GM21447 (cell line): ENCODE data around the gene AVEN.

Experiments used
- ATAC-seq: cut with Tn5 transposase; IDR thresholded peaks from one replicate; pipeline ENCODE4 v1.9.1; 2021; ENCODE audit not compliant: unreplicated experiment

AVEN gene

DNA sequence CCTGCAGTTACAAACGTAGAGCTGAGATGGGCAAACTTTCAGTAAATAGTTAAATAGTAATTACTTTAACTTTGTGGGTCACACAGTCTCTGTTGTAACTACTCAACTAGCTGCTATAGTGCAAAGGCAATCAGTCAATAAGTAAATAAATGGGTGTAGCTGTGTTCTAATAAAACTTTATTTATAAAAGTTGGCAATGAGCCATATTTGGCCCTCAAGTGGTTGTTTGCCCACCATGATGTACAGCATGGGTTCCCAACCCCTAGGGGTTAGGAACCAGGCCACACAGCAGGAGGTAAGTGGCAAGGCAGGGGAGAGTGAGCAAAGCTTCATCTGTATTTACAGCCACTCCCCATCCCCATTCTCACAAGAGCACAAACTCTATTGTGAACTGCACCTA is 115.6 kb downstream of the AVEN start:
- ATAC-seq = no peak

DNA sequence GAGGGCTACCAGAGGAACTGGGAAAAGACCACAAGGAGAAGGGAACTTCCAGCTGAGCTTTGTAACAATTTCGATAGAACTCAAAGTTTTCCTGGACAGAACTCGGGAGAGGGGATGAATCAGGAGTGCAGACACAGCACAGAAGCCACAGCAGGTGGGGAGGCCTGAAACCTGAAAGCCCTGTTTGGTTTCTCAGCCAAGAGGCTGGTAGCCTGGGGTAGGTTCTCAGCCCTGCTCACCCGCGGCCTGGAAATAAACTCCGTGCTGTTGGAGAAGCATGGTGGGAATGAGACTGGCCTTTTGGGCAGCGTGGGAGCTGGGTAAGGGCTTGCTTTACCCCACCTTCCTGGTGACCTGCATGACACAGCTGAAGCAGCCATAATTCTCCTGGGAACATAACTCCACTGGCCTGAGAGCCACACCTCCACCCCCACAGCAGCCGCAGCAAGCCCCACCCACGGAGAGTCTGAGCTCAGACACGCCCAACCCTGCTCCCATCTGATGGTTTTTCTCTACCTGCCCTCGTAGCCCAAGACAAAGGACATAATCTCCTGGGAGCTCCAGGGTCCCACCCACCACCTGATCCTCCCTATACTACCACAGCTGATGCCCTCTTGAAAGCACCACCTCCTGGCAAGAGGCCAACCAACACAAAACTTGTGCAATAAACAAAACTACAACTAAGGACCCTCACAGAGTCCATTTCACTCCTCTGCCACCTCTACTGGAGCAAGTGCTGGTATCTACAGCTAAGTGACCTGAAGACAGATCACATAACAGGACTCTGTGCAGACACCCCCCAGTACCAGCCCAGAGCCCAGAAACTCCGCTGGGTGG is 123.2 kb downstream of the AVEN start:
- no peak for ATAC-seq

DNA sequence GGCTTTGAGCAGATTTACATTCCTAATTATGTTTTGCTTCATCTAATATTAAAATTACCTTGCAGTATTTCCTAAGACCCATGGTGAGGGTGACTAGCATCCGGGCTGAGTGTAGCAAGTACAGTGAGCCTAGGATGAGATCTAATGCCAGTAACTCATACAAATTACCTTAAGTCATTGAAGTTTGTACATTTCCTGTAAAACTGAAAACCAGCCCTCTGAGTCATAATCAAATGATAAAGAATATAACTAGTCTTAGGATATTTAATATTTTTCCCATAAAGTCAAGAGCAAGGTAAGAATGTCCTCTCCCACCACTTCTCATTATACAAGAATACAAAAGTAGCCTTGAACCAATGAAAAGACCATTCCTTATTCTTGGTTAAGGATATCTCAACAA is 125.5 kb downstream of the AVEN start:
- ATAC-seq = no peak

DNA sequence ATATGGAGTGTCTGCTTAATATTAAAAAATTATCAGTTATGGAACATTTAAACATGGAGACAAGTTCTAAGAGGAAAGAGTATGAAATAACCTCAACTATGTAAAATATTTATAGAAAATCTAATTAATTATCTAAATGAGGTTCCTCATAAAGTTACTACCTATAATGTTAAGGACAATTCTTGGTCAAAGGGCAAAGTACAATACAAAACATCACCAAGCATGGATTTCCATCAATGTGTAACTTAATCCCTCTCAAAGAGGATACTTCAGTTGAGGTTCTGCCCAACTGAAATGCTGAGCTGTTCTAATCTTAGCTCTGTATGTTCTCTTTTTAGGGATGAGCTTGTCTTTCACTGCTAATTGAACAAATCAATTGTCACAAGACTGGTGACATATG is 126.7 kb downstream of the AVEN start:
- ATAC-seq = no peak

DNA sequence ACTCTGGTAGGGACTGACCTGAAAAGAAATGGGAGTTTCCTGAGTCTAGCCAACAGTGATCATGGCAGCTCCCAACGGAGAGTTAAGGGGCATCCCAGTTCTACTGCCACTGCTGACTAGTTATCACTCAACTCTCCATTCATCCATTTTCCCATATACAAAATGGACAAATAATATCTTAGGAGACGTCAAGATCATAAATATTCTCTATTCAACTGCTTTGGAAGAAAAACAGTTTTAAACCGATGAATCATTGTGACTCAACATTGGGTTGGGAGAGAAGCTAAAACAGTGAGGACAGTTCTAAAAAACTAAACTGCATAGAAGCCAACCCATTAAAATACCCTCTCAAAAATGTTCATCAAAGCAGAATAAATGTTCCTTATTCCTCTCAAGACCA is 128.3 kb downstream of the AVEN start:
- ATAC-seq = no peak

DNA sequence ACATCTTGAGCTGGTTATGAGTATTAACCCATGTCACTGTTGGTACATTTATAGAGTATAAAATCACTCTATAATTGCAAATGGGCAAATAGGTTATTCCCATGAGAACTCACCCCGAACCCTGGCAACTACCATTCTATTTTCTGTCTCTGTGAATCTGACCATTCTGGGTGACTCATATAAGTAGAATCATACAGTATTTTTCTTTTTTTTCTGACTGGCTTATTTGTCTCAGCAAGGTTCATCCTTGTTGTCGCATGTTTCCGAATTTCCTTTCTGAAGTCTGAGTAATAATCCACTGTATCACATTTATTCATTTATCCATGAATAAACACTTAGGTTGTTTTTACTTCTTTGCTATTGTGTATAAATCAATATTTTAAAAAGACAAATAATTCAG is 130.6 kb downstream of the AVEN start:
- no peak for ATAC-seq

DNA sequence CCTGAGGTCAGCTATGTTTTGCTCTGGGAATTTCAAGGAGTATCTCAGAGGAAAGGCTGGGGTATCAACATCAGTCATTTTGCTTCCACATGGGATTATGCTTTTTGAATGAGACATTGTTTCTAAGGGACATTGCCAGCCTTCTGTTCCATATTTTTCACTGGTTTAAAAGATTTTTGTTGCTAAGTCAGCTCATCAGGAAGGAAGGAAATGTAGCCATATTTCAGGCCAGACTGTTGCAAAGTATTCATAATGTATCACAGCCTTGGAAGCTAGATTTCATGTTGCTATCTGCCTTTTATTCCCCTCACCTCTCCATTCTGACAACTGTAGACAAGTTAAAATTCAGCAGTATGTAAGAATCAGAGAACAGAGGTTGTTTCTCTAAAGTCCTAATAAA is 131.7 kb downstream of the AVEN start:
- no peak for ATAC-seq

DNA sequence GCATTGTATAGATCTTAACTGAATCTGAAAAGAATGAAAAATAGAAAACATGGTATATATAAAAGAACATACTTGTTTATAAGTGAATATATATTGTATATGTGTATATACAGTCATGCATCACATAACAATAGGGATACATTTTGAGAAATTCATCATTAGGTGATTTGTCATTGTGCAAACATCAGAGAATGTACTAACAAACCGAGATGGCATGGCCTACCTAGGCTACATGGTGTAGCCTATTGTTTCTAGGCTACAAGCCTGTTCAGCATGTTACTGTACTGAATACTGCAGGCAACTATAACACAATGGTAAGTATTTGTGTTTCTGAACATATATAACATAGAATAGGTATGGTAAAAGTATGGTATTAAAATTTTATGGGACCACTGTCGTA is 135.3 kb downstream of the AVEN start:
- ATAC-seq = no peak

DNA sequence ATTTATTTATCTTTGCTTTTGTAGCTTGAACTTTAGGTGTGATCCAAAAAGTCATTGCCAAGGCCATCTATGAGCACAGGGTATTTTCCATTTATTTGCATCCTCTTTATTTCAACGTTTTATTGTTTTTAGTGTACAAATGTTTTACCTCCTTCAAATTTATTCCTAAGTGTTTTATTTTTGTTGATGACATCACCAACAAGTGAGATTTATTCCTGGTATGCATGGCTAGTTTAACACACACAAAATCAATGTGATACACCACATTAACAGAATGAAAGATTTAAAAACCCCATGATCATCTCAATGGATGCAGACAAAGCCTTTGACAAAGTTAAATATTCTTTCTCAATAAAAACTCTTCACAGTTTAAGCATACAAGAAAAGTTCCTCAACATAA is 137.0 kb downstream of the AVEN start:
- ATAC-seq = no peak

DNA sequence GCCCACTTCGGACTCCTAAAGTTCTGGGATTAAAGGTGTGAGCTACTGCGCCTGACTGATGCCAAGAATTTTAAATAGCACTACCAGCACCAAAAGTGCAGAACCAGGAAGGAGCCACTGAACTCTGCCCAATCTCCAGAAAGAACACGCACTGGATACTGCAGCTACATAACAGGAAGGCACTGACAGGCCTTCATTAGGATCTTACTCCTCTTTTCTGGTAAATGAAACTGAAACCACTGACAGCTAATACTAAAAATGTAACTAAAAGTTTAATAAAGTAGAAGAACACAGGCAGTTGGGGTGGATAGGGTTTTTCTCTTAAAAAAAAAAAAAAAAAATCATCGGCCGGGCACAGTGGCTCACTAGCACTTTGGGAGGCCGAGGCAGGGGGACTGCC is 144.8 kb downstream of the AVEN start:
- peak; percentile 78 for ATAC-seq

DNA sequence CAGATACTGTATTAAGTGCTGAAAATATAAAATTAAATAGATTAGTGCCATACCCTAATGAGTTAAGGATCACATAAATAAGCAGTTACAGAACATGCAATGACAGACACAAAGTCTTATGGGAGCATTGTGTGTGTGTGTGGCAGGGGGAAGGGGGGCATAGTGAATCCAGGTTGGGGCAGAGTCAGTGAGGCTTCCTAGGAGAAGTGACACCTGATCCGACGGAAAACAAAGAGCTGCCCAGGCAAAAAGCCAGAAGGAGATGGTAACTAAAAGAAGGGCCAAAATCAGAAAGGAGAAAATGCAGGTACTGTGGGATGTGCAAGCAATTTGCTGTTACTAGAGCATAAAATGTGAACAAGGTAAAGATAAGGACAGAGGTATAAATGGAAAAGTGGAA is 150.8 kb downstream of the AVEN start:
- no peak for ATAC-seq

DNA sequence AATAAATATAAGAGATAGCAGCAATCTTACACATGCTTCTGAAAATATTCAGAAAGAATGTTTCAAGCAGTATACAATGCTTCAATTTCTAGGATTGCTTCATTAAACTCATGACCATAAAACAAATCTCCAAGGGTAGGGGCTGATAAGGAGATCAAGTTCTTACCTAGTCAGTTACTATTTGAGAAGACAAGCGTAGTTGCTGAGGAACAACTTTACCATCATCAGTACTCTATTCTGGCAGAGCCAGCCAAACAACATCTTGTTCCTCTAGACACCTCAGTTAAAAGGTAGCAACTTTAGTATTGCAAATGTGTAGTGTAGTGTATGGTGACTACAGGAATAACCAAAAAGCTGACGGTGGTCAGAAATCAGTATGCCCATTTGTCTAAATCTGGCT is 156.1 kb downstream of the AVEN start:
- ATAC-seq = no peak

DNA sequence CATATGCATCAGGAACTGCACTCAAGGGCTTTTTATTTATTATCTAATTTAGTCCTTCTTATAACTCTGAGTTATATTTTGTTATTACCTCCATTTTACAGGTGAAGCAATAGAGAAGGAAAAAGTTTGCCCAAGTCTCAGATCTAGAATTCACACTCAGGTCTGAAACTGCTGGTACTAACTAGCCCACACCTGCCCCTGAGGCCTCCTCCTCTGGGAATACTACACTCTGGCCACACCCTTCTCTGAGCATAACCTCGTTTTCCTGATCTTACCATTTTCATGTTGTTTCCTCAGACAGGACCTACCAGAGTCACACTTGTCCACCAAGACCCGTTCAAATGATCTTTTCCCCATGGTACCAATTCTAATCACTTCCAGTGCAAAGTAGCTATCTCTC is 164.8 kb downstream of the AVEN start:
- ATAC-seq = no peak

DNA sequence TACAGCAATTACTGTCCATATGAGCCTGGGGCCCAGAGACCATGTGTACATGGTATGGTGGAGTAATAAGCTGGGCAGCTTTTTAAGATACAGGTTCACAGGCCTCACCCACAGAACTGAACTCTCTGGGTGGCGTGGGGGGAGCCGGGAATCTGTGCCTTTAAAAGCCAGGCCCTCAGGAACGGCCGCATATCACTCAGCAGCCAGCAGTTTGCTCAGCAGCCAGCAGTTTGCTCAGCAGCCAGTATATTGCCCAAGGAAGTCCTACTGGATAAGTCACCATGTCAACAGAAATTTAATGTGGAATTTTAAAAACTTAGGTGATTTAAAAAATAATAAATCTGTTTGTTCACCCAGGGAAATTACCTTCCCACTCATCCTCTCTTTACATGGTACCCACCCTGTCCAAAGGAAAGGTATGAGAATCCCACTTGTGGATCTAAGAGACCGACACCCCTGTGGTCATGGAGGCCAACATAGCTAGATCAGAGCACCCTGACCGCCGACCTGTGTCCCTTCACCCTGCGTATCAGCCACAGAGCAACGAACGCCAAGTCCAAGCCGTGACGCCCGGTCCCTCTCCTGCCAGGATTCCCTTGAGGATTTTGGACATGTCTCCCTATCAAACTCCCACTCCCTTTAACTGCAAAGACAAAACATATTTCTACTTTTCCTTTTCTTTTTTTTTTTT is 166.4 kb downstream of the AVEN start:
- no peak for ATAC-seq

DNA sequence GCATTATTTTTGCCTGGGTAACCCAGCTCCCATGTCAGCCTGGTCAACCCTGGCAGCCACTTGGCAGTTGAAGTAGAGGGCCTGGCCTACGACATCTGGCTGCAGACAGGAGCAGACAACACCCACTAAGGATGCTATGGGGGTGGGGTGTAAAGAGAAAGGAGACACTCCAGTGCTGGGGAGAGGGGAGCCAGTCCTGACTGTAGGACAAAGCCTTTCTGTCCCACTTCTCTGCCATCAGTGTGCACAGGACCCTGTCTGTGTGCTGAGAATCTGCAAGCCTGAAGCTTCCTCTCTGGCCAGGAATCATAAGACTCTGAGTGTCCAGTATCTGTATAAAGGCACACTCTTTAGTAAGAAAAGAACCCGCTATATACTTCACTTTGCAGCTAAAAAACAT is 167.0 kb downstream of the AVEN start:
- ATAC-seq = no peak

DNA sequence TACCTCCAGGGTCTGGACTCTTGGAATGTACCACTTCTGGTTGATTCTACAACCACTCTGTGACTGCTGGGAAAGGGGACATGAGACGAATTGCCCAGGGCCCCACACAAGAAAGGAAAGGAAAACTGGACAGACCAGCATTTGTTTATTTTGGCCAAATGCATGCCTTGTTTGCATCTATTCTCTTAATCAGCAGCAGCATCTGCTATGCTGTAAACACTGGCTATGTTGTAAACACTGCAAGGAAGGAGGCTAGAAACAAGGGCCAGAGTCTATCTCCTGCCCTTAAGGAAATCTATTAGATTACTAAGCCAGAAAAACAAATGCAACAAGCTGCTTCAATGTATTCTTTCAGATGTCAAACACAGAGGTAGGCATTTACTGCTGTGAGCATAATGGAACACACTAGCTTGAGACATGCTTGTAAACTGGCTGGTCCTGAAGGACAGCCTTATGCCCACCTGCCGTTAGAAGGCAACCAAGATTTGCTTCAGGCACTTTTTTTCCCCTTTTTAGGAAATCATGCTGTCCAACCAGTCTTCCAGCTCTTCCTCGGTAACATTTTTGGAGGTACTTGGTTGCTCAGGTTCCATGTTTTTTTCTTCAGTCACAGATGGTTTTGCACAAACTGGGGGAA is 172.8 kb downstream of the AVEN start:
- ATAC-seq = no peak

DNA sequence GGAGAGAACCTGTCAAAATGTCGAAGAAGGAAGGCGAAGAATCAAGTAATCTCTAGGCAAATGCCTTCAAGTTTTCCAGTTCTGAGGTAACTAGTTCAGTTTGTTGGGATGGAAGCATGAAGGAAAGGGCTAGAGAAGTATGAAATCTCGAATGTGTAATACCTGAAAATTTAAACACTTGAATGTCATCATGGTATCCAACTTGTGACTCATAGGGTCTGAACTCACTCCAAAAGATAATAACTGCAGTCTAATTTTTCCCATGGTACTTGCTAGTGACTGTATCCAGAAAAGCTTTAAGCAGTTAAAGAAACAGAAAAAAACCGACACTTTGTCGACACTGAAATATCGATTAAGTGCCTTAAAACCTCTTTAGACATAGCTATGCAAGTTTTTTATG is 173.6 kb downstream of the AVEN start:
- no peak for ATAC-seq

DNA sequence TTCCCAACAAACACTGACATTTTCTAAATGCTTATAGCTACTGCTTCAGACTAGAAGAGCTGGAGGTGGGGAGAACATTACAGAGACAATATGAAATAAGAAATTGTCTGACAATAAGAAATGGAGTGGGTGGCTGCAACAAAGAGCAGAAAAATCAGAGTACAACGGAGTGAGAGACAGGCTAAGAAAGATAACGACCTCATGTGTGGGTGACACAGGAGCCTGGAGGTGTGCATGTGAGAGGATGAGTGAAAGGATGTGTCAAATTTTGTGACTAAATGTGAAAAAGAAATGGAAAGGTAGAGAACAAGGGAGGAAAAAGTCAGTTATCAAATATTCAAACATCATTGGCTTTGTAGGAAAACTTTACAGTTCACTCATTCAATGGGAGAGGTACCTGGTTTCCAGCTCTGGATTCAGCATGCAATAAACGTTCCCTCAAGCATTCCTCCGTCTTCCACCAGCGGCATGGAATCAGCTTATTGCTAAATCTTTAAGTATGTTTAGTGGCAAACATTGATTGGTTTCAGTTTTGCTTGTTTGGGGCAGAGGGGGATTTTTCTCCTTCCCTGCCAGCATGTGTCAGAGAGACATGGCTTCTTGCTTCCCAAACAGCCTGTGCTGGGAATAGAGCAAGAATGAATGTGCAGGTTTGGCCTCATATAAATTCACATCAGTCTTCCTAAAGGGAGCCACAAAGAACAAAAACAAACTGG is 174.5 kb downstream of the AVEN start:
- ATAC-seq = no peak

DNA sequence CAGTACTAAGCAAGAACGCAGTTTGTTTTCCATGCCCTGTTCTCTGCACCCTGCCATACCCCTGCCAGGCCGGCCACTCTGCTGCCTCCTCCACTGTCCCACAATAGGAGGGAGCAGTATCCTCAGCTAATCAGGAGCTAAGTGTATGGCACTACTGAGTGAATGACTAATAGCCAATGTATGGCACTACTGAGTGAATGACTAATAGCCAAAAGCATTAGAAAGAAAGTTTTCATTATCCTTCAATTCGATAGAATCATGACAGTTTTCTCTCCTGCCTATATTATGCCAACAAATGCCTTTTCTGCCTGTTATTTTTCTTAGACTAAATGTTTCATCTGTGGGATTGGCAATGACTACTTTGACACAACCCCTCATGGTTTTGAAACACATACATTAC is 178.2 kb downstream of the AVEN start:
- no peak for ATAC-seq

DNA sequence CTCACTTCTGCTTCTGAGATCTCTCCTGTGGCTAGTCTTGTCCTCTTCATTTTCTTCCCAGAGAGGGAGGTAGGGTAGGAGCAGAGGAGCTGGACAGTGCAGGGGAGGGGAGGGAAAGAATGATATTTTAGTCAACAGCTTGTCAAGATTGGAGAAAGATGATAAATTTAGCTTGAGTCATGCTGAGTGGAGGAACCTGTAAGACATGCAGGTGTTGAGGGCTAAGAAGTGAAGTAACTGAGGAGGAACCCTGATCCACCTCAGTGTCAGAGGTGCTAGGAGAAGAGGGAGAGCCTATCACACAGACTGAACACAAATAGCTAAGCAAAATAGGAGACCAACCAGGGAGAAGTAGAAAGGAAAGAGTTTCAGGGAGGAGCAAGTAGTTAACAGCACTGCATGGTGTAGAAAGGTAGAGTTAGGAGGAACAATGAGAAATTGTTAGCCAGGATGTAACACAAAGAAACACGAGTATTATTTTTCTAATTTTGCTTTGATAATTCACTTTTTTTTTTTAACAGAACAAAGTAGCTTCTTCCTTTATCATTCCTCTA is 178.9 kb downstream of the AVEN start:
- no peak for ATAC-seq

DNA sequence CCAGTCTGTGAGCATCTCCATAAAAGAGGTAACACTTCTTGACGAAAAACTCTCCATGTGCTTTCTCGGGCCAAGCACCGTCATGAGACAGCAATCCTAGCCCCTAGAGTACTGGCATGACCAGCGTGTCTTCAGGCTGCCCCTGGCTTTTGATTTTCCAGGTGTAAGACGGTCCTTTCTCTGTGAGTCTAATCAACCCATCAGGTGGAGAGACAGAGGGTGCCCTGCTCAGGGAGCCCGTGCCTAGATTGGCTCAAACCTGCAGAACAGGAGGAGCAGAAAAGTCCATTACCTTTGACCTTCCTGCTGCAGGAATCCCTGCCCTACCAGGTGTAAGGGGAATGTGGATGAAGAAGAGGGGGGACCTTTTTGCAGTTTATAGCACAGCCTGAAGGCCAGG is 180.2 kb downstream of the AVEN start:
- no peak for ATAC-seq
